Right cardiac atrium (tissue), 5 donors: ENCODE measurements around the gene FSD1L. TPM values are rescaled to one million over a fixed set of nuclear protein-coding genes. Genes with fewer than 3 reads are reported as not detected.
"Not testable (repeated sequence)": the region's sequence is repeated elsewhere in the genome, so short reads cannot be mapped to it uniquely, and the experiment has no call there.

Source experiments
- ATAC-seq, 2 donors: fragments of 200-7000 bp; cut with Tn5 transposase; one replicate each; pipeline versions ENCODE4 v1.8.0 to v1.9.1; 2020; ENCODE audit warnings: moderate library complexity in 2 of 2, mild to moderate bottlenecking in 1 of 2
- DNase-seq, 3 donors: peaks; one replicate each; pipeline ENCODE4 v3.0.0-alpha.2; 2020
- H3K27ac ChIP-seq: one replicate; pipeline ENCODE4 v1.5.1; 2013; ENCODE audit warnings: mild to moderate bottlenecking, low read length, control low read depth, moderate library complexity
- H3K27me3 ChIP-seq: one replicate; pipeline ENCODE4 v1.6.1; 2013; ENCODE audit not compliant: control insufficient read depth, insufficient read depth
- H3K4me1 ChIP-seq: one replicate; pipeline ENCODE4 v1.6.1; 2013; ENCODE audit warnings: low read length; ENCODE audit not compliant: control insufficient read depth, insufficient read depth
- H3K4me3 ChIP-seq: one replicate; pipeline ENCODE4 v1.5.1; 2013; ENCODE audit warnings: low read length, control low read depth
- H3K9me3 ChIP-seq: one replicate; pipeline ENCODE4 v1.6.1; 2013; ENCODE audit warnings: low read length; ENCODE audit not compliant: control insufficient read depth
- WGBS: extraction: QIAGEN DNeasy Blood & Tissue Kit; methylation state at CpG from one replicate; pipeline ENCODE4 v1.1.7; 2013; 5-methylcytosine and 5-hydroxymethylcytosine counted together
- intact Hi-C, 4 donors: fragments of 100-400 bp; cut with DNase I; formaldehyde crosslinking; loops; one replicate each; pipeline versions ENCODE4 v1.11.0 to v1.14.0; 2022 to 2023
- polyA plus RNA-seq: library from polyadenylated mRNA; stranded (reverse); fragments of 200-250 nt; gene quantifications from one replicate; pipeline ENCODE4 v1.2.3, GENCODE V29; 2013
- total RNA-seq, 4 donors: library from RNA; stranded (reverse); fragmentation: NEBNext Ultra II Directional; extraction: Animal tissue kit (Norgen Biotek cat#: 25700); gene quantifications; one replicate each; pipeline ENCODE4 v1.2.1, GENCODE V29; 2021
- donor health status: healthy with polysubstance abuse.
- donor health status: DM: no; HTN: yes; CAD: no.
- donor health status: DM: no; HTN: no; CAD: no.
- donor health status: DM: no; HTN: yes; CAD: no; lungs with severe emphysema.
- donor health status: DM: yes; HTN: yes; CAD: no.

FSD1L gene
- total and polyA plus RNA-seq, 5 donors = 1.0 to 5.3 (median 3.3) TPM

DNA sequence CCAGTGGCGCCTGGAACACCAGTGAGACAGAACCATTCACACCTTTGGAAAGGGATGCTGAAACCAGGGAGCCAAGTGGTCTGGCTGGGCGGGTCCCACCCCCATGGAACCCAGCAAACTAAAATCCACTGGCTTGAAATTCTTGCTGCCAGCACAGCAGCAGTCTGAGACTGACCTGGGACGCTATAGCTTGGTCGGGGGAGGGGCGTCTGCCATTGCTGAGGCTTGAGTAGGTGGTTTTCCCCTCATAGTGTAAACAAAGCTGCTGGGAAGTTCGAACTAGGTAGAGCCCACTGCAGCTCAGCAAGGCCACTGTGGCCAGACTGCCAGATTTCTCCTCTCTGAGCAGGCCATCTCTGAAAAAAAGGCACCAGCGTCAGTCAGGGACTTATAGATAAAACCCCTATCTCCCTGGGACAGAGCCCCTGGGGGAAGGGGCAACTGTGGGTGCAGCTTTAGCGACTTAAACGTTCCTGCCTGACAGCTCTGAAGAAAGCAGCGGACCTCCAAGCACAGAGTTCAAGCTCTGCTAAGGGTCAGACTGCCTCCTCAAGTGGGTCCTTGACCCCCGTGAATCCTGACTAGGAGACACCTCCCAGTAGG is 68.1 kb downstream of the FSD1L start:
- DNase-seq (peak in 1 of 3 donors; percentile 28), ATAC-seq (no peak)
- 86% methylated on average over 11 of the region's 11 CpGs for whole genome bisulfite sequencing
- Histone ChIP-seq H3K4me1 (no peaks in the 10 kb centered on the region), H3K27ac (no peak overlapping the region), H3K27me3 (no peaks in the 10 kb centered on the region), H3K4me3 (no peak overlapping the region), H3K9me3 (no peaks in the 10 kb centered on the region)
- intact Hi-C loops = no loop called here

DNA sequence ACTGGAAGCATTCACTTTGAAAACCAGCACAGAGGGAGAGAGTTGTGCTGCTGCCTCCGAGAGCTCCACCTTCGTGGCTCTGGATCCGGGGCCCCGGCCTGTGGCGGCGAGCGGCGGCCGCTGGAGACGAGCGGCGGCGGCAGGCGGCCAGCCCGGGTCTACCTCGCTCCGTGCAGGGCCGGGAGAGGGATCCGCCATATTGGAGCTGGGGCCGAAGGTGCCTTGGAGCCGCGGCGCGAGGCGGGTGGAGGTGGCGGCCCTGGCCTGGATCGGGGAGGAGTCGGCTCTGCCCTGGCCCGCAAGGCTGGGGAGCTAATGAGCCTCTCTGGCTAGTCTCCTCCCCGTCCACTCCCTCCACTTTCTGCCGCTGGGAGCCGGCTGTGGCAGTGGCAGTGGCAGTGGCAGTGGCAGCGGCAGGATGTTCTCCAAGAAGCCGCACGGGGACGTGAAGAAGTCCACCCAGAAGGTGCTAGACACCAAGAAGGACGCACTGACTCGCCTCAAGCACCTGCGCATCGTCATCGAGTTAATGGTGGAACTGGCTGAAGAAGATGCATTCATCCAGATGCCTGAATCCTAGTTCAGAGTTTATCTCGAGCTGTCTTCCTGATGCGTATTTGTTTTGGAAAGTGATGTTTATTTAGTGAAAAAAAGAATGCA is 72.0 kb downstream of the FSD1L start:
- H3K27me3 ChIP-seq, H3K4me3 ChIP-seq, intact Hi-C loops, H3K27ac ChIP-seq, H3K9me3 ChIP-seq, H3K4me1 ChIP-seq: not testable (repeated sequence)
- DNase-seq (peak; percentile 33 to 69 (median 65)), ATAC-seq (peak; percentile 84 to 86)
- WGBS = 83% methylated on average over 43 of the region's 43 CpGs

DNA sequence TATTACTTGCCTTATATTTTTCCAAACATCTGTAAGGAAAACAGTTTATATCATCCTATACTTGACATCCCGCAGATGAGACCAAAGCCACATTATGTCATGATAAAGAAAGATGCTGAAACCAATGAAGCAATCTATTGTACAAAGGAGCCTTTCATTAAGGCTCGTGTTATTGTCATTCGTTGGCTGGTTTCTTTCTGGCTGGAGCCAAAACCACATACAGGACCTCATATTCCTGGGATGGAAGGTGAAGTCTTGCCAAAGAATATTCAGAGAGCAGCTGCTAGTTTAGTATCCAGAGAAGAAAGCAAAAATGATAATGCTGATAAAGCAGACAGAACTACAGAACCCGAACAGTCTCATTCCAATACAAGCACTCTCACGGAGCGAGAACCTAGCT is 73.2 kb downstream of the FSD1L start:
- H3K4me3 ChIP-seq, H3K4me1 ChIP-seq, DNase-seq, intact Hi-C loops, ATAC-seq, H3K27me3 ChIP-seq, H3K27ac ChIP-seq, H3K9me3 ChIP-seq: not testable (repeated sequence)
- WGBS = 68% methylated on average over 6 of the region's 6 CpGs

DNA sequence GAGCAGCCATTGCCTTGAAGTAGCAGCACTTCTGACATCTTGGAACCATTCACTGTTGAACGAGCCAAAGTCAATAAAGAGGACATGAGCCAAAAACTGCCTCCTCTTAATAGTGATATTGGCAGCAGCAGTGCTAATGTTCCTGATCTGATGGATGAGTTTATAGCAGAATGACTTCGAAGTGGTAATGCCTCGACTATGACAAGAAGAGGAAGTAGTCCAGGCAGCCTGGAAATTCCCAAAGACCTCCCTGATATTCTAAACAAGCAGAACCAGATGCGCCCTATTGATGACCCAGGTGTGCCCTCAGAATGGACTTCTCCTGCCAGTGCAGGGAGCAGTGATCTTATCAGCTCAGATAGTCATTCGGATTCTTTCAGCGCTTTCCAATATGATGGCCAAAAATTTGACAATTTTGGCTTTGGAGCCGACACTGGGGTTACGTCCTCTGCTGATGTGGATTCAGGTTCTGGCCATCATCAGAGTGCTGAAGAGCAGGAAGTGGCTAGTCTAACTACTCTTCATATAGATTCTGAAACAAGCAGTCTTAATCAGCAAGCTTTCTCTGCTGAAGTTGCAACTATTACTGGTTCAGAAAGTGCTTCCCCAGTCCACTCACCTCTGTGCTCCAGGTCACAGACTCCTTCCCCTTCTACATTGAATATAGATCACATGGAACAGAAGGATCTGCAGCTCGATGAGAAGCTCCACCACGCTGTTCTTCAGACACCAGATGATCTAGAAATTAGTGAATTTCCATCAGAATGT is 75.0 kb downstream of the FSD1L start:
- WGBS = 66% methylated on average over 10 of the region's 10 CpGs

DNA sequence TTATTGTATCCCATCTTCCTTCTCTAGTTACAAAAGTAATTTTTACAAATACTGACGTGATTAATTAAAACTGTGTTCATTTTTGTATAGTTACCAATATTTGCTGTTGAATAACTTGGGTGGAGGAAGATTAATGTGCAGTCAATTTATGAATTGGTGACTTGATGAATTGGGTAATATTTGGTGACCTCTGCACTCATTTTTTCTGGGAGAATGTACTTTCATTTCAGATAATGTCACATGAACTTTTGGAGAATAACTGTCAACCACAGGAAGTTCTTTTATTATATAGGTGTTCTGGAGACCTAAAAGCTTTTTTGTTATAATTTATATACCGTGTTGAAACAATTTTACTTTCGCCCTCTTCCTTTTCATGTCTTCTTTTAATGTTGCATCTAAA is 83.7 kb downstream of the FSD1L start:
- DNase-seq = no peak
- no peak overlapping the region for H3K27ac ChIP-seq
- ATAC-seq = no peak
- H3K27me3 ChIP-seq = no peaks in the 10 kb centered on the region
- no peaks in the 10 kb centered on the region for H3K4me1 ChIP-seq
- H3K9me3 ChIP-seq = no peaks in the 10 kb centered on the region
- intact Hi-C loops = no loop called here
- 90% methylated on average over 3 of the region's 3 CpGs for WGBS
- H3K4me3 ChIP-seq = no peak overlapping the region

More for the DNA sequence above, 75.0 kb downstream of the FSD1L start:
- DNase-seq, H3K4me3 ChIP-seq, H3K9me3 ChIP-seq, H3K27ac ChIP-seq, H3K27me3 ChIP-seq, intact Hi-C loops, H3K4me1 ChIP-seq: not testable (repeated sequence)
- ATAC-seq = peak in 1 of 2 donors; percentile 21

DNA sequence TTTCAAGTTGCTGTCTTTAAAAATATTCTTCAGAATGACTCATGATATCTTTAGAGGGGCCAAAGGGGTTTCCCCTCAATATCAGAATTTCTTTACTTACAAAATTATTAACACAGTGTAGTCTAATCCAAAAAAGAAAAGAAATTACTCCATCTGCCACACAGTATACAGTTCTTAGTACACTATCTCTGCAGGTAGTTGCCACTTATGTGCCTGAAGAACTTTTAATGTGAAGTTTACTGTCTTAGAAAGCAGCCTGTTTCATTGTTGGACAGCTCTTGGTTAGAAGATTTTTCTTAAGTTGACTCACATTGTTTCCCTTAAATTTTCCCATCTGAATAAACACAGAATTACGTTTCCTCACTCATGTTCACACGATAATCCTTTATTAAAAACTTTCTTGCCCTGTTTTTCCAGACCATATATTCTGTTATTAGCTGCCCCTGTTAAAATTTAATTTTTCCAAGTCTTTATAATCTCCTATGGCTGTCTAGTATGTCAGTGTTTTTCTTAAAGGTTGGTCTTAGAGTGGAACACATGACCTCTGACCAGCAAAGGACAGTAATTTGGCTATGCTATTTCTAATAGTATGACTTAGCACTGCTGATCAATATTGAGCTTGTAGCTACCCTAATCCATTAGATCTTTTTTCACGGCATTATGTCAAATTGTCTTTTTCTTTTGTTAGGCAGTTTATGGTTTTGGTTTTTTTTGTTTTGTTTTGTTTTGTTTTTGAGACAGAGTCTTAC is 88.3 kb downstream of the FSD1L start:
- H3K27me3 ChIP-seq = no peaks in the 10 kb centered on the region
- intact Hi-C loops = no loop called here

DNA sequence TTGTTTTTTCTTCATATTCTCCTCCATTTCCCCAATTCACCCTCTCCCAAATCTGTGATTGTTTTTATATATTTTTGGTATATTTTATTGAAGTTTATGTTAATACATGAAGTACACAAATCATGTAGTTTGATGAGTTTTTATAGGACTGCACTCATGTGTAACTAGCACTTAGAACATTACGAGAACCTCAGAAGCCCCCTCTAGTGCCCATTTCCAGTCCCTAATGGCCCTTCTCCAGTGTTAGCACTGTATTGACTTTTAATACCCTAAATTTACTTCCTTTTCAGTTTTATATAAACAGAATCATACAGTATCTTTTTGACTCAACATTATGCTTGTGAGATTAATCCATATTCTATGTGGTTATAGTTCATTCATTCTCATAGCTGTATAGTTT is 91.6 kb downstream of the FSD1L start:
- intact Hi-C loops = no loop called here
- ATAC-seq = no peak

More for the DNA sequence above, 88.3 kb downstream of the FSD1L start:
- H3K4me3 ChIP-seq = no peak overlapping the region
- WGBS = 95% methylated on average over 3 of the region's 3 CpGs
- DNase-seq (no peak), ATAC-seq (no peak)
- no peaks in the 10 kb centered on the region for H3K9me3 ChIP-seq
- H3K27ac ChIP-seq = no peak overlapping the region
- no peaks in the 10 kb centered on the region for H3K4me1 ChIP-seq

DNA sequence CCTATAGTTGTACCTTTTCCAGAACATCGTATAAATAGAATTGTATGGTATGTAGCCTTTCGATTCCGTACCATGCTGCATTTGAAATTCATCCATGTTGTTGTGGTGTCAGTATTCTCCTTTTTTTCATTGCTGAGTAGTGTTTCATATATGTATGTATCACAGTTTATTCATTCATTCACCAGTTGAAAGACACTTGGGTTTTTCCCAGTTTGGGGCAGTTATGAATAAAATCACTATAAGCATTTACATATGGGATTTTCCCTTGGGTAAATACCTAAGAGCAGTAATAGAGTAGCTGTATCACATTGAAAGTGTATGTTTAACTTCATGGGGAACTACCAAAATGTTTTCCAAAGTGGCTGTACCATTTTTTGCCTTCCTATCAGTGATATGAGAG is 94.0 kb downstream of the FSD1L start:
- Histone ChIP-seq H3K4me1 (no peaks in the 10 kb centered on the region), H3K9me3 (no peaks in the 10 kb centered on the region), H3K4me3 (no peak overlapping the region), H3K27ac (no peak overlapping the region), H3K27me3 (no peaks in the 10 kb centered on the region)
- 96% methylated on average over 3 of the region's 3 CpGs for WGBS
- ATAC-seq (no peak), DNase-seq (no peak)
- intact Hi-C loops = no loop called here

More for the DNA sequence above, 91.6 kb downstream of the FSD1L start:
- WGBS = 98% methylated on average over 1 of the region's 1 CpG
- Histone ChIP-seq H3K9me3 (no peaks in the 10 kb centered on the region), H3K4me3 (no peak overlapping the region), H3K4me1 (no peaks in the 10 kb centered on the region), H3K27ac (no peak overlapping the region), H3K27me3 (no peaks in the 10 kb centered on the region)
- DNase-seq = no peak

DNA sequence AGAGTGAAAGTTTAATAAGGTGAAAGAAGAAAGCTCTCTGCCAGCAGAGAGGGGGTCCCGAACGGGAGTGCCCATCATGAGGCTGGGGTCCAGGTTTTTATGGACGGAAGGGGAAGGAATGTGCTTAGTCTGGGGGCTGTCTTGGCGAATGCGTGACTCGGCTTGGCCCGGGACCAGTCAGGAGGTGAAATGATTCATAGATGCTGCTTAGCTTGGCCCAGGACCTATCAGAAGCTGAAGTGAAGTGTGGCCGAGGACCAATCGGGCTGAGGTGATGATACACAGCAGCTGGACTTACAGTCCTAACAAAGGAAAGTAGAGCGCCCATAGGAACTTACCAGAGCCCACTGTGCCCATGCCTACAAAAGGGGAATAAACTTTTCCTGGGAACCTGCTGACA is 106.2 kb downstream of the FSD1L start:
- Histone ChIP-seq H3K4me3 (no peak overlapping the region), H3K4me1 (no peaks in the 10 kb centered on the region), H3K27me3 (no peaks in the 10 kb centered on the region), H3K27ac (no peak overlapping the region), H3K9me3 (no peaks in the 10 kb centered on the region)
- ATAC-seq = peak in 1 of 2 donors; percentile 67
- WGBS = 56% methylated on average over 10 of the region's 10 CpGs
- DNase-seq = peak; percentile 45 to 65 (median 65)
- intact Hi-C loops = no loop called here

DNA sequence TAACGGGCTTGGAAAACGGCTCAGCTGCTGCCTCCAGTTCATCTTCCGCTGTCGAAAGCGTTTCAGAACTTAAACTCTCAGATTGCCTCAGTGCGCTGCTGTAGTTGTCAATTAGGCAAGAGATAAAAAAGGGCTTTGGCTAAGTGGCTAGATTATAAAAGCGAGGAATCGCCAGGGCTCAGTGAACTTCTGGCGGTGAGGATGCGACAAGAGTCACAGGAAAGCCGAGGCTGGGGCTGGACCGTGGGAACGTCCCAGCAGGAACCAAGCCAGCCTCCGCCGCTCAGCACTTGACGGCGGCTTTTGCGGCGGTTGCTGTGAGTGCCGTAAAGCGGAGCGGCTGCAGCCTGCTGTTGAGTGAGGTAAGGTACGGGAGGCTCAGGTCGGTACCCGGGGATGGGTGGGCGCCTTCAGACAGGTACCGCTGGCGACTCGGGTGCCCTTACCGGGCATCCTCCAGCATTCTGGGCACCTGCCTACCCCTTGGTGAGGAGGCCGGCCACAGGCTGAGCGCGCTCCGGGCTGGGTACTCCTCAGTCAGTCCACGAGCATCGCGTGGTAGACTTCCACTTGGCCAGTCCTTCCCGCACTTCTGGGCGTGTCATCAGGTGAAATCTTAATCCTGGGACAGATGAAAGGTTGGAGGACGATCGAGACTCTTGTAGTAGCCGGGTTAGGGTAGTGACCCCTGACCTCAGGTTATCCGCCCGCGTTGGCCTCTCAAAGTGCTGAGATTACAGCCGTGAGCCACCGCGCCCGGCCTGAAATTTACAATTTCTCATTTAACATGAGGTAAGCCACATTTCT is 110.2 kb downstream of the FSD1L start, which contains the start of gene FKTN:
TSS of gene FKTN (plus strand) at position 328 of the 807 bp plus-strand sequence. CDS start 16,902 bp downstream, outside the sequence.
- WGBS = under 1% methylated on average over 49 of the region's 49 CpGs
- no peaks in the 10 kb centered on the region for H3K27me3 ChIP-seq
- H3K4me1 ChIP-seq = no peaks in the 10 kb centered on the region
- DNase-seq (peak; percentile 91 to 96 (median 96)), ATAC-seq (peak; percentile 95 to 97)
- no peaks in the 10 kb centered on the region for H3K9me3 ChIP-seq
- H3K27ac ChIP-seq = peak within 1 kb of the TSS; percentile 76
- intact Hi-C loops = no loop called here
- H3K4me3 ChIP-seq = peak within 1 kb of the TSS; percentile 95
